GM23338 (cell line): ENCODE data around the gene GK.

Experiments
- CTCF ChIP-seq, 2 experiments: fragments of 200-600 bp in 1 of 2; sonication (generic) in 1 of 2; conservative IDR thresholded peaks; 2 replicates each; pipeline versions ENCODE4 v1.5.1 to v1.6.1; 2016 to 2017; ENCODE audit warnings: antibody characterized with exemption in 2 of 2, low read depth in 2 of 2, mild to moderate bottlenecking in 2 of 2, moderate library complexity in 1 of 2
- ETS1 ChIP-seq: IDR thresholded peaks from 2 replicates; pipeline ENCODE4 v1.6.1; 2016; ENCODE audit warnings: antibody characterized with exemption
- EZH2 ChIP-seq: fragments of 200-600 bp; sonication (generic); IDR thresholded peaks from one replicate; pipeline ENCODE4 v1.8.0; 2017; ENCODE audit warnings: antibody characterized with exemption, mild to moderate bottlenecking, low read depth; ENCODE audit not compliant: unreplicated experiment
- EZH2phosphoT487 ChIP-seq: fragments of 200-600 bp; sonication (generic); IDR thresholded peaks from one replicate; pipeline ENCODE4 v1.8.1; 2018; ENCODE audit warnings: antibody characterized with exemption; ENCODE audit not compliant: unreplicated experiment
- JUNB ChIP-seq: IDR thresholded peaks from one replicate; pipeline ENCODE4 v1.6.1; 2016; ENCODE audit warnings: antibody characterized with exemption; ENCODE audit not compliant: unreplicated experiment
- NANOG ChIP-seq: IDR thresholded peaks from 2 replicates; pipeline ENCODE4 v1.6.1; 2016; ENCODE audit warnings: antibody characterized with exemption, borderline replicate concordance
- POLR2AphosphoS5 ChIP-seq: IDR thresholded peaks from 2 replicates; pipeline ENCODE4 v1.6.1; 2016; ENCODE audit warnings: antibody characterized with exemption, low read depth
- ZNF114 ChIP-seq: fragments of 250-450 bp; sonication (Bioruptor Pico); IDR thresholded peaks from 2 replicates; pipeline ENCODE4 v1.5.0; 2020; ENCODE audit warnings: mild to moderate bottlenecking, moderate library complexity
- ZNF331 ChIP-seq: fragments of 250-450 bp; sonication (Bioruptor Pico); IDR thresholded peaks from 2 replicates; pipeline ENCODE4 v1.5.0; 2020; ENCODE audit warnings: low read depth, mild to moderate bottlenecking, moderate library complexity
- TF ChIP-seq, protein P1 (sequence below): IDR thresholded peaks from one replicate; pipeline ENCODE4 v1.6.1; 2018; ENCODE audit warnings: antibody characterized with exemption; ENCODE audit not compliant: unreplicated experiment
- TF ChIP-seq, protein P2 (sequence below): fragments of 250-450 bp; sonication (Bioruptor Pico); IDR thresholded peaks from 2 replicates; pipeline ENCODE4 v1.5.0; 2020; ENCODE audit warnings: mild to moderate bottlenecking, moderate library complexity

DNA sequence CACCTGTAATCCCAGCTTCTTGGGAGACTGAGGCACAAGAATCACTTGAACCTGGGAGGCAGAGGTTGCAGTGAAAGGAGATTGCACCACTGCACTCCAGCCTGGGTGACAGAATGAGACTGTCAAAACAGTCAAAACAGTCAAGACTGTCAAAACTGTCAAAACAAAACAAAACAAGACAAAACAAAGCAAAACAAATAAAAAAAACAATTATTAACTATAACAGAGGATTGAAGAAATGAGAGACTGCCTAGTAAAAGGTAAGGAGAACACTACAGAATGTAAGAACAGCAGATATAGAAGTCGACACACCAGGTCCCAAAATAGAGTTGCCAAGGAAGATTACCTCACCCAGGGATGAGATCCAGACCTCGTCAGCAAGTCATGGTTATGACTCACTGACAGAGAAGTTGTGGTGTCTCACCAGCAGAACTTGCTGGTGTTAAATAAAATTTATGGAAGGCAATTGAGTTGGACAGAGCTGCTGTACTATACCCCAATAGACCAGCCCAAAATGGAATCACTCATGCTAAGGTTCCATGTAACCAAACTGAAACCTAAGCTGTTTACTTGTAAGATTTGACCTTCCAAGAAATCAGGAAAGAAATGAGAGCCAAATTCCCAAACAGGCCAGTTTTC lies 32.1 kb upstream of the GK start:
- no peak for TF ChIP-seq CTCF (conservative IDR thresholded peaks at IDR 0.05; ENCODE audit: low read depth in 2 of 2)
- no peak for TF ChIP-seq ZNF331 (CRISPR knock-in tag)
- TF ChIP-seq POLR2AphosphoS5: no peak
- TF ChIP-seq, protein P1, sequence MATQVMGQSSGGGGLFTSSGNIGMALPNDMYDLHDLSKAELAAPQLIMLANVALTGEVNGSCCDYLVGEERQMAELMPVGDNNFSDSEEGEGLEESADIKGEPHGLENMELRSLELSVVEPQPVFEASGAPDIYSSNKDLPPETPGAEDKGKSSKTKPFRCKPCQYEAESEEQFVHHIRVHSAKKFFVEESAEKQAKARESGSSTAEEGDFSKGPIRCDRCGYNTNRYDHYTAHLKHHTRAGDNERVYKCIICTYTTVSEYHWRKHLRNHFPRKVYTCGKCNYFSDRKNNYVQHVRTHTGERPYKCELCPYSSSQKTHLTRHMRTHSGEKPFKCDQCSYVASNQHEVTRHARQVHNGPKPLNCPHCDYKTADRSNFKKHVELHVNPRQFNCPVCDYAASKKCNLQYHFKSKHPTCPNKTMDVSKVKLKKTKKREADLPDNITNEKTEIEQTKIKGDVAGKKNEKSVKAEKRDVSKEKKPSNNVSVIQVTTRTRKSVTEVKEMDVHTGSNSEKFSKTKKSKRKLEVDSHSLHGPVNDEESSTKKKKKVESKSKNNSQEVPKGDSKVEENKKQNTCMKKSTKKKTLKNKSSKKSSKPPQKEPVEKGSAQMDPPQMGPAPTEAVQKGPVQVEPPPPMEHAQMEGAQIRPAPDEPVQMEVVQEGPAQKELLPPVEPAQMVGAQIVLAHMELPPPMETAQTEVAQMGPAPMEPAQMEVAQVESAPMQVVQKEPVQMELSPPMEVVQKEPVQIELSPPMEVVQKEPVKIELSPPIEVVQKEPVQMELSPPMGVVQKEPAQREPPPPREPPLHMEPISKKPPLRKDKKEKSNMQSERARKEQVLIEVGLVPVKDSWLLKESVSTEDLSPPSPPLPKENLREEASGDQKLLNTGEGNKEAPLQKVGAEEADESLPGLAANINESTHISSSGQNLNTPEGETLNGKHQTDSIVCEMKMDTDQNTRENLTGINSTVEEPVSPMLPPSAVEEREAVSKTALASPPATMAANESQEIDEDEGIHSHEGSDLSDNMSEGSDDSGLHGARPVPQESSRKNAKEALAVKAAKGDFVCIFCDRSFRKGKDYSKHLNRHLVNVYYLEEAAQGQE: no peak
- no peak for TF ChIP-seq EZH2phosphoT487
- no peak for TF ChIP-seq ZNF114 (CRISPR knock-in tag)
- TF ChIP-seq EZH2: no peak
- TF ChIP-seq NANOG: no peak
- no peak for TF ChIP-seq JUNB
- TF ChIP-seq ETS1: no peak
- TF ChIP-seq, protein P2, sequence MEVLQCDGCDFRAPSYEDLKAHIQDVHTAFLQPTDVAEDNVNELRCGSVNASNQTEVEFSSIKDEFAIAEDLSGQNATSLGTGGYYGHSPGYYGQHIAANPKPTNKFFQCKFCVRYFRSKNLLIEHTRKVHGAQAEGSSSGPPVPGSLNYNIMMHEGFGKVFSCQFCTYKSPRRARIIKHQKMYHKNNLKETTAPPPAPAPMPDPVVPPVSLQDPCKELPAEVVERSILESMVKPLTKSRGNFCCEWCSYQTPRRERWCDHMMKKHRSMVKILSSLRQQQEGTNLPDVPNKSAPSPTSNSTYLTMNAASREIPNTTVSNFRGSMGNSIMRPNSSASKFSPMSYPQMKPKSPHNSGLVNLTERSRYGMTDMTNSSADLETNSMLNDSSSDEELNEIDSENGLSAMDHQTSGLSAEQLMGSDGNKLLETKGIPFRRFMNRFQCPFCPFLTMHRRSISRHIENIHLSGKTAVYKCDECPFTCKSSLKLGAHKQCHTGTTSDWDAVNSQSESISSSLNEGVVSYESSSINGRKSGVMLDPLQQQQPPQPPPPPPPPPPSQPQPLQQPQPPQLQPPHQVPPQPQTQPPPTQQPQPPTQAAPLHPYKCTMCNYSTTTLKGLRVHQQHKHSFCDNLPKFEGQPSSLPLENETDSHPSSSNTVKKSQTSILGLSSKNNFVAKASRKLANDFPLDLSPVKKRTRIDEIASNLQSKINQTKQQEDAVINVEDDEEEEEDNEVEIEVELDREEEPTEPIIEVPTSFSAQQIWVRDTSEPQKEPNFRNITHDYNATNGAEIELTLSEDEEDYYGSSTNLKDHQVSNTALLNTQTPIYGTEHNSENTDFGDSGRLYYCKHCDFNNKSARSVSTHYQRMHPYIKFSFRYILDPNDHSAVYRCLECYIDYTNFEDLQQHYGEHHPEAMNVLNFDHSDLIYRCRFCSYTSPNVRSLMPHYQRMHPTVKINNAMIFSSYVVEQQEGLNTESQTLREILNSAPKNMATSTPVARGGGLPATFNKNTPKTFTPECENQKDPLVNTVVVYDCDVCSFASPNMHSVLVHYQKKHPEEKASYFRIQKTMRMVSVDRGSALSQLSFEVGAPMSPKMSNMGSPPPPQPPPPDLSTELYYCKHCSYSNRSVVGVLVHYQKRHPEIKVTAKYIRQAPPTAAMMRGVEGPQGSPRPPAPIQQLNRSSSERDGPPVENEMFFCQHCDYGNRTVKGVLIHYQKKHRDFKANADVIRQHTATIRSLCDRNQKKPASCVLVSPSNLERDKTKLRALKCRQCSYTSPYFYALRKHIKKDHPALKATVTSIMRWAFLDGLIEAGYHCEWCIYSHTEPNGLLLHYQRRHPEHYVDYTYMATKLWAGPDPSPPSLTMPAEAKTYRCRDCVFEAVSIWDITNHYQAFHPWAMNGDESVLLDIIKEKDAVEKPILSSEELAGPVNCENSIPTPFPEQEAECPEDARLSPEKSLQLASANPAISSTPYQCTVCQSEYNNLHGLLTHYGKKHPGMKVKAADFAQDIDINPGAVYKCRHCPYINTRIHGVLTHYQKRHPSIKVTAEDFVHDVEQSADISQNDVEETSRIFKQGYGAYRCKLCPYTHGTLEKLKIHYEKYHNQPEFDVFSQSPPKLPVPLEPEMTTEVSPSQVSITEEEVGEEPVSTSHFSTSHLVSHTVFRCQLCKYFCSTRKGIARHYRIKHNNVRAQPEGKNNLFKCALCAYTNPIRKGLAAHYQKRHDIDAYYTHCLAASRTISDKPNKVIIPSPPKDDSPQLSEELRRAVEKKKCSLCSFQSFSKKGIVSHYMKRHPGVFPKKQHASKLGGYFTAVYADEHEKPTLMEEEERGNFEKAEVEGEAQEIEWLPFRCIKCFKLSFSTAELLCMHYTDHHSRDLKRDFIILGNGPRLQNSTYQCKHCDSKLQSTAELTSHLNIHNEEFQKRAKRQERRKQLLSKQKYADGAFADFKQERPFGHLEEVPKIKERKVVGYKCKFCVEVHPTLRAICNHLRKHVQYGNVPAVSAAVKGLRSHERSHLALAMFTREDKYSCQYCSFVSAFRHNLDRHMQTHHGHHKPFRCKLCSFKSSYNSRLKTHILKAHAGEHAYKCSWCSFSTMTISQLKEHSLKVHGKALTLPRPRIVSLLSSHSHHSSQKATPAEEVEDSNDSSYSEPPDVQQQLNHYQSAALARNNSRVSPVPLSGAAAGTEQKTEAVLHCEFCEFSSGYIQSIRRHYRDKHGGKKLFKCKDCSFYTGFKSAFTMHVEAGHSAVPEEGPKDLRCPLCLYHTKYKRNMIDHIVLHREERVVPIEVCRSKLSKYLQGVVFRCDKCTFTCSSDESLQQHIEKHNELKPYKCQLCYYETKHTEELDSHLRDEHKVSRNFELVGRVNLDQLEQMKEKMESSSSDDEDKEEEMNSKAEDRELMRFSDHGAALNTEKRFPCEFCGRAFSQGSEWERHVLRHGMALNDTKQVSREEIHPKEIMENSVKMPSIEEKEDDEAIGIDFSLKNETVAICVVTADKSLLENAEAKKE (CRISPR knock-in tag): no peak
